Calu3 (cell line): ENCODE data around the gene ELP1. TPM values are rescaled to one million over a fixed set of nuclear protein-coding genes. Genes with fewer than 3 reads are reported as not detected.
A peak's percentile ranks its signal among the peaks of the same experiment; 100 is the strongest.

Experiments
- BruUV-seq: library from RNA; stranded (reverse); fragments of 400-500 nt; replicated peaks from 2 replicates; lab custom pipeline; 2021; lab: Mats Ljungman, UMichigan
- CTCF ChIA-PET: fragments of 300-600 bp; sonication (Branson Sonifier 250); formaldehyde crosslinking; loops from one replicate; lab custom pipeline; 2022; ENCODE audit warnings: antibody characterized with exemption; lab: Charles Lee
- DNase-seq: peaks from one replicate; pipeline ENCODE4 v3.0.0; 2022
- H3K27ac Mint-ChIP-seq: one replicate; pipeline ENCODE4 v1.8.0; 2022; ENCODE audit warnings: mixed read lengths; ENCODE audit not compliant: unreplicated experiment
- H3K27me3 Mint-ChIP-seq: one replicate; pipeline ENCODE4 v1.8.0; 2022; ENCODE audit warnings: mixed read lengths; ENCODE audit not compliant: unreplicated experiment
- H3K36me3 Mint-ChIP-seq: one replicate; pipeline ENCODE4 v1.8.0; 2022; ENCODE audit warnings: mild to moderate bottlenecking, moderate library complexity, mixed read lengths; ENCODE audit not compliant: insufficient read depth, unreplicated experiment
- H3K4me1 Mint-ChIP-seq: one replicate; pipeline ENCODE4 v1.8.0; 2022; ENCODE audit warnings: mild to moderate bottlenecking, low read depth, mixed read lengths; ENCODE audit not compliant: unreplicated experiment
- H3K4me3 Mint-ChIP-seq: one replicate; pipeline ENCODE4 v1.8.0; 2022; ENCODE audit warnings: mild to moderate bottlenecking, low read depth, moderate library complexity, mixed read lengths; ENCODE audit not compliant: unreplicated experiment
- H3K9me3 Mint-ChIP-seq: one replicate; pipeline ENCODE4 v1.8.0; 2022; ENCODE audit warnings: low read depth, mixed read lengths; ENCODE audit not compliant: unreplicated experiment
- CTCF ChIP-seq: fragments of 200-600 bp; IDR thresholded peaks from one replicate; pipeline ENCODE4 v1.8.0; 2022; ENCODE audit warnings: antibody characterized with exemption; ENCODE audit not compliant: unreplicated experiment
- intact Hi-C: fragments of 100-400 bp; cut with micrococcal nuclease; formaldehyde crosslinking; loops from one replicate; pipeline ENCODE4 v1.10.0; 2022; ENCODE audit not compliant: unreplicated experiment
- total RNA-seq: library from RNA; stranded (reverse); gene quantifications from 2 replicates; pipeline ENCODE4 v1.2.3, GENCODE V29; 2022

Gene ELP1
- total RNA-seq, 1 experiment from 2014 or later = 17.9 TPM

- H3K36me3 Mint-ChIP-seq = no peaks in the 10 kb centered on the region
- no peak for TF ChIP-seq CTCF
- H3K27ac Mint-ChIP-seq = no peak overlapping the region
- BruUV-seq = no TSS peak
- H3K27me3 Mint-ChIP-seq = no peaks in the 10 kb centered on the region
- H3K4me3 Mint-ChIP-seq = no peak overlapping the region
- intact Hi-C loops = no loop called here
- peaks cover 14% of the 10 kb centered on the region for H3K4me1 Mint-ChIP-seq
- CTCF ChIA-PET = no interaction called here
- peak; percentile 35 for DNase-seq
- no peaks in the 10 kb centered on the region for H3K9me3 Mint-ChIP-seq
Observed at GRCh38 chr9:108885643-108886348, 48.1 kb downstream of the ELP1 start.

GRCh38 chr9:108884701-108885100 lies 49.2 kb downstream of the ELP1 start:
- Mint-ChIP-seq H3K36me3 (peaks cover 2% of the 10 kb centered on the region), H3K27me3 (no peaks in the 10 kb centered on the region), H3K4me3 (no peak overlapping the region), H3K4me1 (peaks cover 14% of the 10 kb centered on the region), H3K9me3 (no peaks in the 10 kb centered on the region), H3K27ac (no peak overlapping the region)
- no TSS peak for BruUV-seq
- CTCF ChIA-PET = no interaction called here
- intact Hi-C loops = no loop called here
- no peak for DNase-seq
- no peak for TF ChIP-seq CTCF

GRCh38 chr9:108883085-108883484 lies 50.8 kb downstream of the ELP1 start:
- TF ChIP-seq CTCF = no peak
- no peaks in the 10 kb centered on the region for H3K27me3 Mint-ChIP-seq
- H3K36me3 Mint-ChIP-seq = peaks cover 7% of the 10 kb centered on the region
- peaks cover 14% of the 10 kb centered on the region for H3K4me1 Mint-ChIP-seq
- H3K9me3 Mint-ChIP-seq = no peaks in the 10 kb centered on the region
- no peak overlapping the region for H3K4me3 Mint-ChIP-seq
- intact Hi-C loops = no loop called here
- CTCF ChIA-PET = no interaction called here
- H3K27ac Mint-ChIP-seq = no peak overlapping the region
- DNase-seq = no peak
- no TSS peak for BruUV-seq

- Mint-ChIP-seq H3K27ac (no peak overlapping the region), H3K9me3 (no peaks in the 10 kb centered on the region), H3K27me3 (no peaks in the 10 kb centered on the region), H3K4me1 (peaks cover 14% of the 10 kb centered on the region), H3K36me3 (peaks cover 7% of the 10 kb centered on the region), H3K4me3 (no peak overlapping the region)
- intact Hi-C loops = no loop called here
- DNase-seq = no peak
- no peak for TF ChIP-seq CTCF
- CTCF ChIA-PET = no interaction called here
- BruUV-seq = no TSS peak
Observed at GRCh38 chr9:108882052-108882888, 51.7 kb downstream of the ELP1 start.
